Effector CD4-positive, alpha-beta T cell (primary cell): ENCODE data around the gene TBX15.

Source experiments
- DNase-seq: peaks from one replicate; pipeline ENCODE4 v3.0.0-alpha.2; 2020

The TBX15 gene

GRCh38 chr1:119001181-119002027 lies 13.3 kb upstream of the TBX15 start:
- DNase-seq, result no peak

- DNase-seq, result no peak
Measured at GRCh38 chr1:119000371-119001180, 12.4 kb upstream of the TBX15 start.

GRCh38 chr1:118999348-119000071 lies 11.4 kb upstream of the TBX15 start:
- DNase-seq, result no peak

- no peak for DNase-seq
Measured at GRCh38 chr1:118998171-118998570, 10.0 kb upstream of the TBX15 start.

GRCh38 chr1:118997225-118997624 lies 9.1 kb upstream of the TBX15 start:
- DNase-seq, result no peak

GRCh38 chr1:118995312-118996016 lies 7.3 kb upstream of the TBX15 start:
- DNase-seq, result no peak

- DNase-seq, result no peak
Measured at GRCh38 chr1:118993700-118994026, 5.5 kb upstream of the TBX15 start.

GRCh38 chr1:118992868-118993699 lies 4.9 kb upstream of the TBX15 start:
- DNase-seq, result no peak

GRCh38 chr1:118992237-118992825 lies 4.2 kb upstream of the TBX15 start:
- no peak for DNase-seq

GRCh38 chr1:118991448-118991847 lies 3.3 kb upstream of the TBX15 start:
- DNase-seq, result no peak

- no peak for DNase-seq
Measured at GRCh38 chr1:118990513-118991152, 2.5 kb upstream of the TBX15 start.

GRCh38 chr1:118989878-118990378 lies 1.8 kb upstream of the TBX15 start:
- DNase-seq, result no peak

- DNase-seq, result no peak
Measured at GRCh38 chr1:118989006-118989815, 1.1 kb upstream of the TBX15 start.

- DNase-seq, result no peak
Measured at GRCh38 chr1:118987468-118988185, 516 bp downstream of the TBX15 start.

GRCh38 chr1:118986555-118987467 lies 1.3 kb downstream of the TBX15 start:
- DNase-seq, result no peak

GRCh38 chr1:118985640-118986554 lies 2.2 kb downstream of the TBX15 start:
- DNase-seq, result no peak
